HepG2 (cell line): ENCODE results near the gene NABP2. TPM values are rescaled to one million over a fixed set of nuclear protein-coding genes. Genes with fewer than 3 reads are reported as not detected.

Experiments used
- CENPX ChIP-seq: sonication (generic); formaldehyde crosslinking; IDR thresholded peaks from 2 replicates; pipeline ENCODE4 v1.9.0; 2021; ENCODE audit warnings: mild to moderate bottlenecking, missing genetic modification reagents, moderate library complexity
- HDAC1 ChIP-seq: sonication (generic); formaldehyde crosslinking; IDR thresholded peaks from 2 replicates; pipeline ENCODE4 v1.5.1; 2020; ENCODE audit warnings: mild to moderate bottlenecking, missing genetic modification reagents
- SMAD9 ChIP-seq: sonication (generic); formaldehyde crosslinking; IDR thresholded peaks from 2 replicates; pipeline ENCODE4 v1.5.1; 2020; ENCODE audit warnings: mild to moderate bottlenecking, missing genetic modification reagents
- polyA plus RNA-seq, 8 experiments: library from polyadenylated mRNA; depleted of rRNA in 3 of 8; stranded (reverse) in 7 of 8; unstranded in 1 of 8; fragments of >200 nt; fragmentation: Illumina TruSeq in 4 of 8; extraction: Trizol in 4 of 8; gene quantifications; 2 replicates each; pipeline versions ENCODE4 v1.2.1 to v1.2.3, GENCODE V29; 2011 to 2016; ENCODE audit warnings: low read depth in 4 of 8, missing spikeins in 1 of 8, mixed read lengths in 1 of 8; ENCODE audit not compliant: insufficient read depth in 1 of 8
- total RNA-seq, 5 experiments: library from RNA; depleted of rRNA; stranded (reverse); fragments of >200 nt; fragmentation: Illumina TruSeq; extraction: Trizol; gene quantifications; 2 replicates each; pipeline ENCODE4 v1.2.3, GENCODE V29; 2016; ENCODE audit warnings: low read depth in 1 of 5
- TF ChIP-seq, protein P1 (sequence below): sonication (generic); formaldehyde crosslinking; IDR thresholded peaks from 2 replicates; pipeline ENCODE4 v1.5.0; 2020; ENCODE audit warnings: mild to moderate bottlenecking, missing genetic modification reagents, borderline replicate concordance
- TF ChIP-seq, protein P2 (sequence below): sonication (generic); formaldehyde crosslinking; IDR thresholded peaks from 2 replicates; pipeline ENCODE4 v1.4.0; 2020; ENCODE audit warnings: mild to moderate bottlenecking, missing genetic modification reagents
- TF ChIP-seq, protein P3 (sequence below): sonication (generic); formaldehyde crosslinking; IDR thresholded peaks from 2 replicates; pipeline ENCODE4 v1.8.1; 2023; ENCODE audit warnings: missing genetic modification reagents, mild to moderate bottlenecking, borderline replicate concordance
- TF ChIP-seq, protein P4 (sequence below): sonication (generic); formaldehyde crosslinking; IDR thresholded peaks from 2 replicates; pipeline ENCODE4 v1.8.0; 2022; ENCODE audit warnings: missing genetic modification reagents, low read depth, mild to moderate bottlenecking, borderline replicate concordance

Gene NABP2
- total and polyA plus RNA-seq, 2 of the 13 experiments (the other 11 are each of a cell fraction or from before 2014, with no cell fraction given) = 33.2 to 35.5 TPM

DNA sequence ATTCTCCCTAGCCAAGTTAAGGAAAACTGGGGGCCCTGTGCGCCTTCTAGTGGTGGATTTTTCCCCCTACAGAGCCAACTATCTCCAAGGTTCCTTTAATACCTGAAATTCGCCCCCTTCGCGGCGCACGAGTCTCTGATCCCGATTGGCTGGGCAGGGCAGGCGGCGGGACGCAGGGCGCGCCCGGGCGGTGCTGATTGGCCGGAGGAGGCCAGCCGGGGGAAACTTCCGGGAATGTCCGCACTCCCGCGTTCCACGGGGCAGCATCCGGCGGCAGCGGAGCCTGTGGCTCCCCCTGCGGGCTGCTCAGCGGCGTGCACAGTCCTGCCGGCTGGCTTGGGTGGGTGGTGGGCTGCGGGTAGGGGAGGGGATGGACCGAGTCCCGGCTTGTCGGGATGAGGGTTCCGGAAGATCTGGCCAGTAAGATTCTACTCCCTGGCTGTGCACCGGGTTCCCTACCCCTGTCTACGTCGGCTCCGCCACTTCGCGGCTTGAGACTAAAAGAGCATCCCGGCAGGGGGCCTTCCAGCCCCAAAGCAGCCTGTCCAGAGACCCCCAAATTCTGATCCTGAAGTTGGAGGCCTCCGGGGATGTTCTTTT lies at the start of gene NABP2 (continued):
- TF ChIP-seq, protein P1, sequence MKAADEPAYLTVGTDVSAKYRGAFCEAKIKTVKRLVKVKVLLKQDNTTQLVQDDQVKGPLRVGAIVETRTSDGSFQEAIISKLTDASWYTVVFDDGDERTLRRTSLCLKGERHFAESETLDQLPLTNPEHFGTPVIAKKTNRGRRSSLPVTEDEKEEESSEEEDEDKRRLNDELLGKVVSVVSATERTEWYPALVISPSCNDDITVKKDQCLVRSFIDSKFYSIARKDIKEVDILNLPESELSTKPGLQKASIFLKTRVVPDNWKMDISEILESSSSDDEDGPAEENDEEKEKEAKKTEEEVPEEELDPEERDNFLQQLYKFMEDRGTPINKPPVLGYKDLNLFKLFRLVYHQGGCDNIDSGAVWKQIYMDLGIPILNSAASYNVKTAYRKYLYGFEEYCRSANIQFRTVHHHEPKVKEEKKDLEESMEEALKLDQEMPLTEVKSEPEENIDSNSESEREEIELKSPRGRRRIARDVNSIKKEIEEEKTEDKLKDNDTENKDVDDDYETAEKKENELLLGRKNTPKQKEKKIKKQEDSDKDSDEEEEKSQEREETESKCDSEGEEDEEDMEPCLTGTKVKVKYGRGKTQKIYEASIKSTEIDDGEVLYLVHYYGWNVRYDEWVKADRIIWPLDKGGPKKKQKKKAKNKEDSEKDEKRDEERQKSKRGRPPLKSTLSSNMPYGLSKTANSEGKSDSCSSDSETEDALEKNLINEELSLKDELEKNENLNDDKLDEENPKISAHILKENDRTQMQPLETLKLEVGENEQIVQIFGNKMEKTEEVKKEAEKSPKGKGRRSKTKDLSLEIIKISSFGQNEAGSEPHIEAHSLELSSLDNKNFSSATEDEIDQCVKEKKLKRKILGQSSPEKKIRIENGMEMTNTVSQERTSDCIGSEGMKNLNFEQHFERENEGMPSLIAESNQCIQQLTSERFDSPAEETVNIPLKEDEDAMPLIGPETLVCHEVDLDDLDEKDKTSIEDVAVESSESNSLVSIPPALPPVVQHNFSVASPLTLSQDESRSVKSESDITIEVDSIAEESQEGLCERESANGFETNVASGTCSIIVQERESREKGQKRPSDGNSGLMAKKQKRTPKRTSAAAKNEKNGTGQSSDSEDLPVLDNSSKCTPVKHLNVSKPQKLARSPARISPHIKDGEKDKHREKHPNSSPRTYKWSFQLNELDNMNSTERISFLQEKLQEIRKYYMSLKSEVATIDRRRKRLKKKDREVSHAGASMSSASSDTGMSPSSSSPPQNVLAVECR = peak; percentile 80; the same call in 1 of the 2 replicates
- no peak for TF ChIP-seq CENPX (CRISPR knock-in tag)
- TF ChIP-seq, protein P2, sequence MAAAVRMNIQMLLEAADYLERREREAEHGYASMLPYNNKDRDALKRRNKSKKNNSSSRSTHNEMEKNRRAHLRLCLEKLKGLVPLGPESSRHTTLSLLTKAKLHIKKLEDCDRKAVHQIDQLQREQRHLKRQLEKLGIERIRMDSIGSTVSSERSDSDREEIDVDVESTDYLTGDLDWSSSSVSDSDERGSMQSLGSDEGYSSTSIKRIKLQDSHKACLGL (CRISPR knock-in tag) = no peak
- TF ChIP-seq, protein P3, sequence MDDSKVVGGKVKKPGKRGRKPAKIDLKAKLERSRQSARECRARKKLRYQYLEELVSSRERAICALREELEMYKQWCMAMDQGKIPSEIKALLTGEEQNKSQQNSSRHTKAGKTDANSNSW (CRISPR knock-in tag) = no peak
- no peak for TF ChIP-seq SMAD9 (CRISPR knock-in tag)
- TF ChIP-seq, protein P4, sequence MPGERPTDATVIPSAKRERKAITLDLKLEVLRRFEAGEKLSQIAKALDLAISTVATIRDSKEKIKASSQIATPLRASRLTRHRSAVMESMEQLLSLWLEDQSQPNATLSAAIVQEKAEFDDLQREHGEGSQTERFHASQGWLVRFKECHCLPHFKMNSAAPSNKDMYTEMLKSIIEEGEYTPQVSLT (CRISPR knock-in tag) = no peak; the same call in 1 of the 2 replicates
- TF ChIP-seq HDAC1 = peak; percentile 84
